ENCODE measurements around the gene TEX101. TPM values are rescaled to one million over a fixed set of nuclear protein-coding genes. Genes with fewer than 3 reads are reported as not detected.

The TEX101 gene
- total RNA-seq, 4 donors from 2014 or later: not detected

GRCh38 chr19:43406297-43406696 lies 8.4 kb upstream of the TEX101 start:
- 88% methylated on average over 24 of the region's 24 CpGs for WGBS
- no peak for TF ChIP-seq POLR2A (IDR thresholded peaks at IDR 0.05)
- TF ChIP-seq CTCF (IDR thresholded peaks at IDR 0.05): no peak
- TF ChIP-seq POLR2AphosphoS5 (IDR thresholded peaks at IDR 0.05): no peak
- DNase-seq (ENCODE audit: low spot score in 2 of 2): no peak
- H3K9me3 ChIP-seq: no peaks in the 10 kb centered on the region
- H3K4me3 ChIP-seq: no peak overlapping the region
- no peaks in the 10 kb centered on the region for H3K4me1 ChIP-seq
- no peak overlapping the region for H3K27ac ChIP-seq
- no peaks in the 10 kb centered on the region for H3K36me3 ChIP-seq
- peaks cover 5% of the 10 kb centered on the region for H3K27me3 ChIP-seq

- Histone ChIP-seq H3K27ac (no peak overlapping the region), H3K9me3 (no peaks in the 10 kb centered on the region), H3K4me3 (no peak overlapping the region), H3K27me3 (peaks cover 5% of the 10 kb centered on the region), H3K36me3 (no peaks in the 10 kb centered on the region), H3K4me1 (no peaks in the 10 kb centered on the region)
- no peak for DNase-seq (ENCODE audit: low spot score in 2 of 2)
- TF ChIP-seq EP300 (IDR thresholded peaks at IDR 0.05): no peak
- WGBS: 86% methylated on average over 13 of the region's 22 CpGs
Observed at GRCh38 chr19:43407416-43408005, 7.2 kb upstream of the TEX101 start.

- WGBS: 92% methylated on average over 10 of the region's 34 CpGs
- peaks cover 5% of the 10 kb centered on the region for H3K27me3 ChIP-seq
- H3K4me3 ChIP-seq: no peak overlapping the region
- no peak for DNase-seq (ENCODE audit: low spot score in 2 of 2)
- TF ChIP-seq EP300 (IDR thresholded peaks at IDR 0.05) (no peak), CTCF (IDR thresholded peaks at IDR 0.05) (no peak), POLR2AphosphoS5 (IDR thresholded peaks at IDR 0.05) (no peak), POLR2A (IDR thresholded peaks at IDR 0.05) (no peak)
- H3K9me3 ChIP-seq: no peaks in the 10 kb centered on the region
- no peak overlapping the region for H3K27ac ChIP-seq
- H3K36me3 ChIP-seq: no peaks in the 10 kb centered on the region
- no peaks in the 10 kb centered on the region for H3K4me1 ChIP-seq
Observed at GRCh38 chr19:43408043-43408442, 6.6 kb upstream of the TEX101 start.

- no peak for TF ChIP-seq EP300 (IDR thresholded peaks at IDR 0.05)
- TF ChIP-seq POLR2AphosphoS5 (IDR thresholded peaks at IDR 0.05): no peak
- no peak for TF ChIP-seq CTCF (IDR thresholded peaks at IDR 0.05)
- no peak for TF ChIP-seq POLR2A (IDR thresholded peaks at IDR 0.05)
- no peak overlapping the region for H3K27ac ChIP-seq
- DNase-seq (ENCODE audit: low spot score in 2 of 2): no peak
- H3K4me3 ChIP-seq: no peak overlapping the region
- H3K9me3 ChIP-seq: no peaks in the 10 kb centered on the region
- H3K27me3 ChIP-seq: peaks cover 5% of the 10 kb centered on the region
- no peaks in the 10 kb centered on the region for H3K36me3 ChIP-seq
- WGBS: 91% methylated on average over 1 of the region's 1 CpG
- H3K4me1 ChIP-seq: no peaks in the 10 kb centered on the region
Observed at GRCh38 chr19:43409415-43409814, 5.3 kb upstream of the TEX101 start.

GRCh38 chr19:43412441-43412840 lies 2.2 kb upstream of the TEX101 start:
- Histone ChIP-seq H3K4me1 (no peaks in the 10 kb centered on the region), H3K27me3 (no peaks in the 10 kb centered on the region), H3K36me3 (no peaks in the 10 kb centered on the region), H3K9me3 (no peaks in the 10 kb centered on the region), H3K4me3 (no peak overlapping the region), H3K27ac (no peak overlapping the region)
- no peak for DNase-seq (ENCODE audit: low spot score in 2 of 2)
- 86% methylated on average over 6 of the region's 6 CpGs for WGBS
- TF ChIP-seq CTCF (IDR thresholded peaks at IDR 0.05) (no peak), POLR2A (IDR thresholded peaks at IDR 0.05) (no peak), POLR2AphosphoS5 (IDR thresholded peaks at IDR 0.05) (no peak), EP300 (IDR thresholded peaks at IDR 0.05) (no peak)
